ENCODE measurements around the gene TMEM154. TPM values are rescaled to one million over a fixed set of nuclear protein-coding genes. Genes with fewer than 3 reads are reported as not detected.

The TMEM154 gene
- total and polyA plus RNA-seq, 10 of the 15 experiments (the other 5 are each of a cell fraction or from before 2014, with no cell fraction given), result 5.1 to 41.4 (median 18.2) TPM

- TF ChIP-seq NR2F1 (conservative IDR thresholded peaks at IDR 0.05) (0 out of 2 replicates have a peak, but pooled peaks have one; percentile 23), ATF7 (IDR thresholded peaks at IDR 0.05; ENCODE audit: low read depth) (0 out of 2 replicates have a peak, but pooled peaks have one; percentile 17)
Measured at GRCh38 chr4:152575533-152575932, 104.3 kb downstream of the TMEM154 start (continued).

GRCh38 chr4:152573861-152574260 is 105.9 kb downstream of the TMEM154 start:
- intact Hi-C loops (cut with micrococcal nuclease; ENCODE audit: unreplicated experiment), result no loop called here
- ChIA-PET SMC1A (ENCODE audit: uncharacterized antibody, unreplicated experiment) (interaction anchor here (1.5 to 2.1 kb wide), 5 partner anchors 8 to 102 kb away, joined by 3 to 13 read pairs (median 8); no protein-coding TSS in a partner anchor), RAD21 (ENCODE audit: unreplicated experiment) (interaction anchor here (0.7 to 0.9 kb wide), 2 partner anchors 13 to 71 kb away, joined by 3 read pairs; no protein-coding TSS in a partner anchor), POLR2A (interaction anchor here (0.8 to 1.4 kb wide), 4 partner anchors 12 to 34 kb away, joined by 3 to 4 read pairs (median 3); no protein-coding TSS in a partner anchor), CTCF (interaction anchor here (1.2 to 1.4 kb wide), 3 partner anchors 20 to 73 kb away, joined by 5 to 9 read pairs (median 5); no protein-coding TSS in a partner anchor)
- DNase-seq (ENCODE audit: low read depth, low spot score), result no peak
- no TSS peak for BruUV-seq (replicated peaks)
- in situ Hi-C loops (cut with MboI), result no loop called here
- FAIRE-seq, result no peak
- no peak for ATAC-seq
- H3K4me1 ChIP-seq (ENCODE audit: control insufficient read depth, insufficient read depth, low read length), result peaks cover 4% of the 10 kb centered on the region; the same call in 1 of the 2 replicates
- no peaks in the 10 kb centered on the region for H3K36me3 ChIP-seq (ENCODE audit: control insufficient read depth in 2 of 2, insufficient read depth in 2 of 2, low read length in 1 of 2)
- no peaks in the 10 kb centered on the region for H4K20me1 ChIP-seq (ENCODE audit: control insufficient read depth, insufficient read depth)
- no peaks in the 10 kb centered on the region for H3K79me2 ChIP-seq (ENCODE audit: control insufficient read depth, insufficient read depth, low read length)
- H3K4me3 ChIP-seq, result no peak overlapping the region
- no peak overlapping the region for H3K4me2 ChIP-seq (ENCODE audit: control insufficient read depth, insufficient read depth)
- no peak for TF ChIP-seq FOXM1 (IDR thresholded peaks at IDR 0.05; ENCODE audit: low read depth, low read length)
- TF ChIP-seq ZNF687 (IDR thresholded peaks at IDR 0.05), result 0 out of 2 replicates have a peak, but pooled peaks have one; percentile 16
- H2AFZ ChIP-seq (ENCODE audit: control insufficient read depth, low read depth, low read length), result no peak overlapping the region
- H3K9ac ChIP-seq (ENCODE audit: control insufficient read depth, insufficient read depth, low read length), result no peak overlapping the region
- no peak overlapping the region for H3K27ac ChIP-seq (ENCODE audit: control insufficient read depth, insufficient read depth)
- H3K9me3 ChIP-seq (replicated peaks; ENCODE audit: control insufficient read depth, insufficient read depth, low read length), result no peaks in the 10 kb centered on the region; the same call in 2 of the 3 replicates
- 79% methylated on average over 2 of the region's 2 CpGs for WGBS (ENCODE audit: insufficient coverage, insufficient replicate concordance, low lambda C conversion rate, missing lambda C conversion rate)
- no peaks in the 10 kb centered on the region for H3K27me3 ChIP-seq (replicated peaks in 1 of 2; ENCODE audit: control insufficient read depth in 2 of 2, insufficient read depth in 2 of 2, low read length in 1 of 2)
